Activated T-helper 1 cell treated with anti-CD3 and anti-CD28 coated beads, Interleukin-12 subunit alpha, Interleukin-12 subunit beta, Interleukin-2, Interleukin-4 antibody, amounts not matched to agents 30 ng/mL and 10 ng/mL and 1 ng/mL, durations not matched to agents 14 hours and 24 hours and 36 hours (primary cell): ENCODE results near the gene RANBP17. TPM values are rescaled to one million over a fixed set of nuclear protein-coding genes. Genes with fewer than 3 reads are reported as not detected.
"Not testable (repeated sequence)": the region's sequence is repeated elsewhere in the genome, so short reads cannot be mapped to it uniquely, and the experiment has no call there.

Experiments
- DNase-seq: peaks from one replicate; pipeline ENCODE4 v3.0.0; 2021; ENCODE audit warnings: low spot score
- H3K27ac Mint-ChIP-seq: one replicate; pipeline ENCODE4 v1.8.0; 2021; ENCODE audit warnings: mild to moderate bottlenecking, mixed read lengths
- H3K27me3 Mint-ChIP-seq: one replicate; pipeline ENCODE4 v1.8.0; 2022; ENCODE audit warnings: mild to moderate bottlenecking, moderate library complexity, mixed read lengths; ENCODE audit not compliant: insufficient read depth
- H3K36me3 Mint-ChIP-seq: one replicate; pipeline ENCODE4 v1.8.0; 2021; ENCODE audit warnings: low read depth, mixed read lengths
- H3K4me1 Mint-ChIP-seq: one replicate; pipeline ENCODE4 v1.8.0; 2021; ENCODE audit warnings: low read depth, mixed read lengths
- H3K4me3 Mint-ChIP-seq: one replicate; pipeline ENCODE4 v1.8.0; 2021; ENCODE audit warnings: mild to moderate bottlenecking, moderate library complexity, mixed read lengths
- H3K9me3 Mint-ChIP-seq: one replicate; pipeline ENCODE4 v1.8.0; 2021; ENCODE audit warnings: mixed read lengths
- intact Hi-C: fragments of 100-400 bp; cut with micrococcal nuclease; formaldehyde crosslinking; loops from one replicate; pipeline ENCODE4 v1.15.1; 2024
- total RNA-seq: library from RNA; stranded (reverse); gene quantifications from 2 replicates; pipeline ENCODE4 v1.2.3, GENCODE V29; 2022

Gene RANBP17
- not detected in 2 replicates for total RNA-seq

DNA sequence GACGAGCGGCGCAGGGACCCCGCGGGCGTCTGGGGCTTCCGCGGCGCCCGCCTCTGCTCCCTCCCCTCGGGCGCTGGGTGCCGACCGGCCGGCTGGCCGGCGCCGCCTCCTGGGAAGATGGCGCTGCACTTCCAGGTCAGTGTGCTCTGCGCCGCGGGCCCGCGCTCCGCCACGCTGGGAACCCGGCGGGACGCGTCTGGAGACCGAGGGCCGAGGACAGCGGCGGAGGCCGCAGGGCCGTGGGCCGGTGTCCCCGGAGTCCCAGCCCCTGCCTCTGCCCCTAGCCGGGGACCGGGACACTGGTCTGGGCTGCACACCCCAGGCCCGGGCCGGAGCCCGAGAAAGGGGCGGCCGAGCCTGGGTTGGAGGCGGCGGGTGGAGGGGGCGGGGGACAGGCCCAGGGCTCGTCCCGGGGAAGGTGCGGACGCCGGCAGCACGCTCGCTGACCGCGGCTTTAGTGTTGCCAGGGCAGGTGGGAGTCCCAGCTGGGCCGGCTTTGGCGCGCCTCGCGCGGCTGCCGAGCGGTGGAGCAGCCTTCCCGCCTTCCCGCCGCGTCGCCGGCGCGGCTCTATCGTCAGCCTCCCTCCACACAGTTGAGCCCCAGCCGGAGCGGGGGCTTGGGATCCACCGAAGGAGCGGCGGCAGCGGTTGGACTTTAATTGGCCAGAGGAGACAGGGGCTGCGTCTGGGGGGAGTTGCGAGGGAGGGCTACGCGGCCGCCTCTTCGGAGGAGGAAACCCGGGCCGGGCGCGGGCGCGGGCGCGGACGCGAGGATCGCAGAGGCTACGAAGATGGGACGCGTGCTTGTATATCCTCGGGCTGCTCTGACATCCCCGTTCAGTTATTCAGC, at the start of gene RANBP17:
RANBP17 (plus strand) TSS at position 102 of the 850 bp plus-strand sequence.
- Mint-ChIP-seq H3K36me3 (peaks cover 12% of the 10 kb centered on the region), H3K27me3 (peaks cover 29% of the 10 kb centered on the region), H3K4me1 (no peaks in the 10 kb centered on the region), H3K4me3 (no peak within 1 kb of the TSS), H3K27ac (no peak within 1 kb of the TSS), H3K9me3 (peaks cover 30% of the 10 kb centered on the region)
- intact Hi-C loops, result no loop called here
- DNase-seq, result no peak

DNA sequence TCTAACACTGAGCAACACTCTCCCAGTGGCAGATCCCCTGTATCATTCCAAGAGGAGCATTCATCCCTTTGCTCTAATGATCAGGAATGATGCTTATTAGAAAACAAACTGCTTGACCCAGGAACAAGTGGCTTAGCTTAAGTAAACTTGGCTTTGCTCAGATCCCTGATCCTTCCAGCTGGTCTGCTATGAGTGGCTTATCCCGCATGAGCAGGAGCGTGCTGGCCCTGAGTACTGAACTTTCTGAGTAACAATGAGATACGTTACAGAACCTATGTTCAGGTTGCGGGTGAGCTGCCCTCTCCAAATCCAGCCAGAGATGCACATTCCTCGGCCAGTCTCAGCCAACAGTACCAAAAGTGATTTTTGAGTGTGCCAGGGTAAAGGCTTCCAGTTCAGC, 48.6 kb upstream of the RANBP17 start:
- Mint-ChIP-seq H3K36me3 (no peaks in the 10 kb centered on the region), H3K4me3 (no peak overlapping the region), H3K9me3 (no peaks in the 10 kb centered on the region), H3K27me3 (no peaks in the 10 kb centered on the region), H3K4me1 (no peaks in the 10 kb centered on the region), H3K27ac (no peak overlapping the region)
- DNase-seq, result no peak
- intact Hi-C loops, result no loop called here

DNA sequence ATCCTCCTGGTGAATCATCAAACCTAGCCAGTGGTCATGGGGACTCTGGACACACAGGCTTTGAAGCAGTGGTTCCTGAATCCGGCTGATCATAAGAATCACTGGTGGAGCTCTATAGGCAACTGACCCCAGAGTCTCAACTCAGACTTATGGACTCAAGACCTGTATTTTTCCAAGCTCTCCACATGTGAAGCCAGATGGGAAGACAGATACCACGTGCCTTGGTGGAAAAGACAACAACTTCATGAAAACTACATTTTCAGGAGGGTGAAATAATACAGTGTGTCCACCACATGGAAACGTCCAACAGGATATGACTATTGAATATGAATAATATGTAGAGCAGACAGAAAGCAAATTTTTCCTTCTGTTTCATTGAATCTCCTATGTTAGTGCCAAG, 44.6 kb upstream of the RANBP17 start:
- Mint-ChIP-seq H3K27ac (no peak overlapping the region), H3K4me1 (no peaks in the 10 kb centered on the region)

DNA sequence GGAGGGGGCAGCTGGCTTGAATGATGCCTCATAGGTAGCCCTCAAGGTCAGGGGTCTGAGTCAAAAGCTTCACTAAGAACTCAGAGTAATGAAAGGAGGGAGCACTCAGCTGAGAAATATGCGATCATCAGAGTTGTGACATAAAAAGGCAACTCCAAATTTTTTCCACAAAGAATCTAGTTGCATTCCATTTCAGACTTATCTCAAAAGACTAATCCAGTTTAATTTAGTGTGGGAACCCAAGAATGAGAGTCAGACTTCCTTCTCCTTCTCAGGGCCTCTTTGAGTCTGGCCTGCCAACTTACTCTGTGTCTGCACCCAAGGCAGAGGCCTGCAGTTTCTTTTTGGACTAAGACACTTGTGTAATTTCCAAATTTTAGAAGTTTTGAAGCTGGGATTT, 43.6 kb upstream of the RANBP17 start:
- intact Hi-C loops, result no loop called here
- Mint-ChIP-seq H3K9me3 (no peaks in the 10 kb centered on the region), H3K4me1 (no peaks in the 10 kb centered on the region), H3K27ac (no peak overlapping the region), H3K27me3 (no peaks in the 10 kb centered on the region), H3K4me3 (no peak overlapping the region), H3K36me3 (no peaks in the 10 kb centered on the region)
- DNase-seq, result no peak

More for the DNA sequence above, 44.6 kb upstream of the RANBP17 start:
- DNase-seq, result no peak
- Mint-ChIP-seq H3K36me3 (no peaks in the 10 kb centered on the region), H3K4me3 (no peak overlapping the region), H3K27me3 (no peaks in the 10 kb centered on the region), H3K9me3 (no peaks in the 10 kb centered on the region)
- intact Hi-C loops, result no loop called here

DNA sequence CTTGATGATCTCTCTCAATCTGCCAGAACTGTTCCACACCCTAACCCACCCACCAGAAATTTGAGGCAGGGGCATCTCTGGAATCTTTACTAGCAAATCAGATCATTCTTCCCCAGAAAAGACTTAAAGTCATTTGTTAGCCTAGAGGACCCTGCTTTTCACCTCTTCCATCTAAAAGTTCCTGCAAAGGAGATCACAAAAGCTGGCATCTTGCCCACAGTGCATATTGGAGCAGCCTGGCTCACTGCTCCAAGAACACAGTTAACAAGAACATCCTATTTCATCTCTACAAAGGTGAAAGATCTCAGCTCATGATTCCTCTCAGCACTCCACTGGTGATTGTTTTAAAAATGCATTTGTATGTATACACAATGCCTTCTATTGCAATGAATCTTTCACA, 42.0 kb upstream of the RANBP17 start:
- intact Hi-C loops, result no loop called here
- Mint-ChIP-seq H3K27ac (no peak overlapping the region), H3K4me1 (no peaks in the 10 kb centered on the region)

DNA sequence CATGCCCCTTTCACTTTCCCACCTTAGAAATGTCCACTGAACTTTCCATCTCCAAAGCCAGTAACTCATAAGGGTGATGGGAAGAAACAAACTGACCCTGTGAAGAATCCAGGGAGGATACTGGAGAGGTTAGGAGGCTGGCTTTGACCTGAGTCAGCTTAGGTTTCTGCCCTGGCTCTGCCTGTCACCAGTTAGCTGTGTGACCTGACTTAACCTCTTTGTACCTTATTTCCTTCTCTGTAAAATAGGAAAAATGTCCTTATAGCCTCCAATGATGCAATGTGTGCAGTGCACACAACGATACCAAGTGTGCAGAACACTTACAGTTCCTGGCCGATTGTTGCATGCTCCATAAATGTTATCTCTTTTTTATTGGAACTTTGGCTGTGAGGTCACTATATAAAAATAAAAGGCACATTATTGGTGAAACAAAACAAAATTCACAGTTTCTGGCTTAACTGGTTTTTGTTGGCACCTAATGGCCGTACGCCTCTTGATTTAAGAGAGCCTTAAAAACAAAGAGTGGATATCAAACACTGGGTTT, 40.5 kb upstream of the RANBP17 start:
- no peaks in the 10 kb centered on the region for H3K9me3 Mint-ChIP-seq
- no peaks in the 10 kb centered on the region for H3K36me3 Mint-ChIP-seq
- intact Hi-C loops, result no loop called here
- H3K4me3 Mint-ChIP-seq, result no peak overlapping the region
- DNase-seq, result no peak
- H3K4me1 Mint-ChIP-seq, result no peaks in the 10 kb centered on the region
- H3K27me3 Mint-ChIP-seq, result peaks cover 4% of the 10 kb centered on the region
- no peak overlapping the region for H3K27ac Mint-ChIP-seq

More for the DNA sequence above, 42.0 kb upstream of the RANBP17 start:
- H3K4me3 Mint-ChIP-seq, result no peak overlapping the region
- peaks cover under 1% of the 10 kb centered on the region for H3K27me3 Mint-ChIP-seq
- no peak for DNase-seq
- no peaks in the 10 kb centered on the region for H3K9me3 Mint-ChIP-seq
- H3K36me3 Mint-ChIP-seq, result no peaks in the 10 kb centered on the region

DNA sequence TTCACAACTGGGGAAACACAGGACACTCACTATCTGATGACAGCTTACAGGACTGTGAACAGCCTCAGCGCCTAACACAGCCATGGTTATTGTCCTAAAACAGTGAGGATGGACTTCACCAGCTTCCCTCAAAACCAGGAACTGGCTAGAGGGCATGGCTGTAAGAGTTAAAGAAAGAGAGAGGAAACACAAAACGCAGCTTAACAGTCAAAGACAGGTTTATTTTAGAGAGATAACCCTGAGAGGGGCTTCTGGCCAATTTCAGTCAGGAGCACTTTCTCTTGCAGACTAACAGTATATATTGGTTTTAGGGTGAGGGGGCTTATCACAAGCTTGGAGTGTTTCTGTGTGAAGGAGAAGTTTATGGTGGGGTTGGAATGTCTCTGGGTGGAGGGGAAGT, 35.7 kb upstream of the RANBP17 start:
- no peaks in the 10 kb centered on the region for H3K4me1 Mint-ChIP-seq
- no peak overlapping the region for H3K27ac Mint-ChIP-seq
- DNase-seq, result no peak
- H3K36me3 Mint-ChIP-seq, result no peaks in the 10 kb centered on the region
- H3K4me3 Mint-ChIP-seq, result no peak overlapping the region
- H3K9me3 Mint-ChIP-seq, result no peaks in the 10 kb centered on the region
- intact Hi-C loops, result no loop called here
- peaks cover 7% of the 10 kb centered on the region for H3K27me3 Mint-ChIP-seq

DNA sequence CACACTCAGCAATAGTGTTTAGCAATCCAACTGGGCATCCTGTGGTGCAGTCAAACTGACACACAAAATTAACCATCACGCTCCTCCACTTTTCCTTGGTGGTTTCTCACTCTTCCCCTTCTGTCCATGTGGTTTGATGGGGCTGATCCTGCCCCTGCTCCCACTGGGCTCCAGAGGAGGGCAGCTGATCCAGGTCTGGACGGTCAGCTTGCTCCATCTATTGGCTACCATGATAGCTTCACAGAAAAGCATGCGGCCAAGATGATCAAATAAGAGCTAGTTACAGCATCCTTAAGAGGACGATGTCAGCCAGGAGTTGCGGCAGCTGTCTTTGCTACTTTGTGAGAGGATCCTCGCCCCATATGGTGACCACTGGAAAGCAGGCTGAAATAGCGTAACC, 29.6 kb upstream of the RANBP17 start:
- intact Hi-C loops, result no loop called here
- no peak overlapping the region for H3K4me3 Mint-ChIP-seq
- H3K9me3 Mint-ChIP-seq, result peaks cover 10% of the 10 kb centered on the region
- H3K4me1 Mint-ChIP-seq, result no peaks in the 10 kb centered on the region
- H3K27ac Mint-ChIP-seq, result no peak overlapping the region
- H3K36me3 Mint-ChIP-seq, result no peaks in the 10 kb centered on the region
- no peak for DNase-seq
- peaks cover 1% of the 10 kb centered on the region for H3K27me3 Mint-ChIP-seq

DNA sequence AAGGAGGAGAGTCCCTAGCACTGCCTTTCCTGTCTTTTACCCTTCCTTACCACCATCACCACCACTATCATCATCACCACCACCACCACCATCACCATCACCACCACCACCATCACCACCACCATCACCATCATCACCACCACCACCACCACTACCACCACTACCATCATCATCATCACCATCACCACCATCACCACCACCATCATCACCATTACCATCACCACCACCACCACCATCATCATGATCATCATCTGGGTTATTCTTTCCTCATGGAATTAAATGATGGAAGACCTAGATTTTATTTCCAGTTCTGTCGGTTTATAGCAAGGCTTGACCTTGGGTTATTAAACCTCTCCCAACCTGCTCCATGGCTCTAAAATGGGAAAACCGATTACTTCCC, 27.8 kb upstream of the RANBP17 start:
- H3K36me3 Mint-ChIP-seq, DNase-seq, H3K4me1 Mint-ChIP-seq, H3K27me3 Mint-ChIP-seq, intact Hi-C loops, H3K4me3 Mint-ChIP-seq, H3K27ac Mint-ChIP-seq: not testable (repeated sequence)
- H3K9me3 Mint-ChIP-seq, result peaks cover 10% of the 10 kb centered on the region

DNA sequence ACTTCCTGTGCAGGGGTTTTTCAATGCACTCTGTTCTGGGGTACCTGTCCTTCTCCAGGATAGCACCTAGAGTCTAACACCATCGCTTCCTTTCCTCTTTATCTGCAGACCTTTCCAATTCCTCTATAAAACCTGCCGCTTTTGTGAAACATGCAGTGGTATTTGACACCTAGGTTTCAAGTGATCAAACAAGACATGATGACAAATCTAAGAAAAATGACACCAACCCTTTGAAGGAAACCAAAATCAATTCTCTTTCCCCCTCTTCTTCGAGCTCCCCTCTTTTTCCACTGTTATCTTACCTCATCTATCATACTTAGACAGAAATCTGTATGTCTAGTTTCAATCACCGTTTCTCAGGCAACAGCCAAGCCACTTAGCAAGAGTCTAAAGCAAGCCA, 25.6 kb upstream of the RANBP17 start:
- H3K27me3 Mint-ChIP-seq, result peaks cover 1% of the 10 kb centered on the region
- no peak overlapping the region for H3K4me3 Mint-ChIP-seq
- no peaks in the 10 kb centered on the region for H3K4me1 Mint-ChIP-seq
- H3K36me3 Mint-ChIP-seq, result no peaks in the 10 kb centered on the region
- no peak overlapping the region for H3K27ac Mint-ChIP-seq
- intact Hi-C loops, result no loop called here
- no peak for DNase-seq
- peaks cover 10% of the 10 kb centered on the region for H3K9me3 Mint-ChIP-seq

DNA sequence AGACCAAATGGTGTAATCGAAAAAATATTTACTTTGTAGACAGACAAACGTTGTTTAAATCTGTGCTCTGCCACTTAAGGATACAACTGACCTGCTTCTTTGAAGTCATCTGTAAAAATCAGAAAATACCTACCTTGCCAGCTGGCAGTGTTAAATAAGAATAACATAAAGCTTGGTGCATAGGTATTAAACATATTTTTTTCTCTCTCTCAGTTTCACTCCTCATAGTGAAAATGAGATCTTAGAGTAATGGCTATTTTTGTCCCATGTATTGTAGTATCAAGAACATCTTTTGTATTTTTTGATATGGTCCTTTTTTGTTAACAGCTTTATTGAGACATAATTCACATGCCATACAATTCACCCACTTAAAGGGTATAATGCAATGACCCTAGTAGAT, 17.9 kb upstream of the RANBP17 start:
- H3K36me3 Mint-ChIP-seq, result no peaks in the 10 kb centered on the region
- DNase-seq, result no peak
- intact Hi-C loops, result no loop called here
- no peak overlapping the region for H3K4me3 Mint-ChIP-seq
- H3K27ac Mint-ChIP-seq, result no peak overlapping the region
- H3K27me3 Mint-ChIP-seq, result peaks cover 2% of the 10 kb centered on the region
- H3K4me1 Mint-ChIP-seq, result no peaks in the 10 kb centered on the region
- no peaks in the 10 kb centered on the region for H3K9me3 Mint-ChIP-seq

DNA sequence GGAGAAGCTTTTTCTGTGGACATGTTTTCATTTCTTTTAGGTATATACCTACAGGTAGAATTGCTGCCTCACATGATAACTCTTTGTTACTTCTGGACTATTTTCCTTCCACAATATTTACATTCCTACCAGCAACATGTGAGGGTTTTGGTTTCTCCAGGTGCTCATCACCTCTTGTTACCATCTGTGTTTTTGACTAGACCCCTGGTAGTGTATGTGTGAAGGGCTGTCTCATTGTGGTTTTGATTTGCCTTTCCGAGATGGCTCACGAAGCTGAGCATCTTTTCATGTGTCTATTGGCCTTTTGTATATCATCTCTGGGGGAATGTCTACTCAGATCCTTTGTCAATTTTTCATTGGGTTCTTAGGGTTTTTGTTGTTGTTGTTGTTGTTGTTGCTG, 17.2 kb upstream of the RANBP17 start:
- peaks cover 2% of the 10 kb centered on the region for H3K27me3 Mint-ChIP-seq
- H3K4me3 Mint-ChIP-seq, result no peak overlapping the region
- intact Hi-C loops, result no loop called here
- H3K4me1 Mint-ChIP-seq, result no peaks in the 10 kb centered on the region
- no peaks in the 10 kb centered on the region for H3K36me3 Mint-ChIP-seq
- DNase-seq, result no peak
- H3K27ac Mint-ChIP-seq, result no peak overlapping the region
- H3K9me3 Mint-ChIP-seq, result no peaks in the 10 kb centered on the region

DNA sequence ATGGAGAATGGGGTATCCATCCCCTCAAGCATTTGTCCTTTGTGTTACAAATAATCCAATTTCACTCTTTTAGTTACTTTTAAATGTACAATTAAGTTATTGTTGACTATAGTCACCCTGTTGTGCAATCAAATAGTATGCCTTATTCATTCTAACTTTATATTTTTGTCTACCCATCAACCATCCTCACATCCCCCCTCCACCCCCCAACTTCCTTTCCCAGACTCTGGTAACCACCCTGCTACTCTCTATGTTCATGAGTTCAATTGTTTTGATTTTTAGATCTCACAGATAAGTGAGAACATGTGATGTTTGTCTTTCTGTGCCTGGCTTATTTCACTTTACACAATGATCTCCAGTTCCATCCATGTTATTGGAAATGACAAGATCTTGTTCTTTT, 15.4 kb upstream of the RANBP17 start:
- no peak overlapping the region for H3K27ac Mint-ChIP-seq
- no peak for DNase-seq
- H3K4me3 Mint-ChIP-seq, result no peak overlapping the region
- peaks cover 4% of the 10 kb centered on the region for H3K27me3 Mint-ChIP-seq
- intact Hi-C loops, result no loop called here
- H3K36me3 Mint-ChIP-seq, result no peaks in the 10 kb centered on the region
- no peaks in the 10 kb centered on the region for H3K9me3 Mint-ChIP-seq
- no peaks in the 10 kb centered on the region for H3K4me1 Mint-ChIP-seq
